HEK293T (cell line): ENCODE measurements around the gene EML4.

Source experiments
- CTCF ChIA-PET: fragments of 350-600 bp; formaldehyde crosslinking; extraction: SDS; loops from one replicate; lab custom pipeline; 2021; ENCODE audit warnings: antibody characterized with exemption, inconsistent platforms; lab: Yijun Ruan, JAX
- POLR2A ChIA-PET: fragments of 350-600 bp; formaldehyde crosslinking; extraction: SDS; loops from one replicate; lab custom pipeline; 2020; ENCODE audit warnings: antibody characterized with exemption, inconsistent platforms; lab: Yijun Ruan, JAX
- DNase-seq: peaks from one replicate; pipeline ENCODE4 v3.0.0; 2012; ENCODE audit warnings: mixed read lengths; ENCODE audit errors: extremely low spot score
- ARNT ChIP-seq: fragments of 450-650 bp; IDR thresholded peaks from 2 replicates; pipeline ENCODE4 v1.6.1; 2017; ENCODE audit warnings: mild to moderate bottlenecking
- BHLHE40 ChIP-seq: fragments of 450-650 bp; IDR thresholded peaks from 2 replicates; pipeline ENCODE4 v1.6.1; 2016; ENCODE audit warnings: mild to moderate bottlenecking, moderate library complexity, borderline replicate concordance
- CTBP1 ChIP-seq: fragments of 450-650 bp; IDR thresholded peaks from 2 replicates; pipeline ENCODE4 v1.6.1; 2016; ENCODE audit warnings: borderline replicate concordance
- ELF4 ChIP-seq: fragments of 450-650 bp; IDR thresholded peaks from 2 replicates; pipeline ENCODE4 v1.6.1; 2017; ENCODE audit warnings: antibody characterized with exemption
- FOXA1 ChIP-seq: fragments of 450-650 bp; IDR thresholded peaks from 2 replicates; pipeline ENCODE4 v1.6.1; 2016; ENCODE audit warnings: mild to moderate bottlenecking
- FOXK2 ChIP-seq: fragments of 450-650 bp; IDR thresholded peaks from 2 replicates; pipeline ENCODE4 v1.6.1; 2016; ENCODE audit warnings: mild to moderate bottlenecking
- FOXM1 ChIP-seq: fragments of 450-650 bp; IDR thresholded peaks from 2 replicates; pipeline ENCODE4 v1.6.1; 2017; ENCODE audit warnings: mild to moderate bottlenecking, borderline replicate concordance
- HDGF ChIP-seq: fragments of 450-650 bp; IDR thresholded peaks from 2 replicates; pipeline ENCODE4 v1.6.1; 2017; ENCODE audit warnings: antibody characterized with exemption, borderline replicate concordance
- L3MBTL2 ChIP-seq: fragments of 450-650 bp; conservative IDR thresholded peaks from 2 replicates; pipeline ENCODE4 v1.6.1; 2016; ENCODE audit warnings: mild to moderate bottlenecking
- LEF1 ChIP-seq: fragments of 450-650 bp; IDR thresholded peaks from 2 replicates; pipeline ENCODE4 v1.6.1; 2017; ENCODE audit warnings: mild to moderate bottlenecking, borderline replicate concordance
- NFRKB ChIP-seq: fragments of 450-650 bp; IDR thresholded peaks from 2 replicates; pipeline ENCODE4 v1.6.1; 2016; ENCODE audit warnings: mild to moderate bottlenecking, moderate library complexity
- PKNOX1 ChIP-seq: fragments of 450-650 bp; IDR thresholded peaks from 2 replicates; pipeline ENCODE4 v1.6.1; 2016
- SP1 ChIP-seq: fragments of 450-650 bp; IDR thresholded peaks from 2 replicates; pipeline ENCODE4 v1.6.1; 2017
- SUZ12 ChIP-seq: fragments of 450-650 bp; IDR thresholded peaks from 2 replicates; pipeline ENCODE4 v1.6.1; 2016; ENCODE audit warnings: mild to moderate bottlenecking
- TARDBP ChIP-seq: fragments of 450-650 bp; IDR thresholded peaks from 2 replicates; pipeline ENCODE4 v1.6.1; 2016
- ZNF384 ChIP-seq: fragments of 450-650 bp; IDR thresholded peaks from 2 replicates; pipeline ENCODE4 v1.6.1; 2016

Gene EML4

GRCh38 chr2:42317945-42318344, 148.8 kb downstream of the EML4 start:
- no peak for DNase-seq
- ChIA-PET POLR2A (no interaction called here), CTCF (no interaction called here)
- TF ChIP-seq PKNOX1 (no peak), SUZ12 (no peak)

GRCh38 chr2:42319265-42319664, 150.1 kb downstream of the EML4 start:
- ChIA-PET CTCF (no interaction called here), POLR2A (no interaction called here)
- TF ChIP-seq SUZ12 (no peak), L3MBTL2 (no peak), NFRKB (no peak)
- no peak for DNase-seq

GRCh38 chr2:42321452-42322064, 152.4 kb downstream of the EML4 start:
- ChIA-PET POLR2A (no interaction called here), CTCF (no interaction called here)
- TF ChIP-seq ZNF384 (no peak), SP1 (no peak), BHLHE40 (no peak), SUZ12 (no peak), NFRKB (no peak), L3MBTL2 (no peak), LEF1 (no peak), TARDBP (no peak), ELF4 (no peak), FOXM1 (no peak), HDGF (no peak), CTBP1 (no peak), FOXA1 (no peak)
- no peak for DNase-seq

GRCh38 chr2:42324244-42324643, 155.1 kb downstream of the EML4 start:
- POLR2A ChIA-PET = no interaction called here
- CTCF ChIA-PET = no interaction called here
- no peak for TF ChIP-seq TARDBP
- no peak for TF ChIP-seq L3MBTL2
- no peak for TF ChIP-seq PKNOX1
- TF ChIP-seq FOXK2 = no peak
- no peak for TF ChIP-seq BHLHE40
- no peak for TF ChIP-seq ELF4
- TF ChIP-seq SUZ12 = no peak
- TF ChIP-seq ZNF384 = no peak
- TF ChIP-seq HDGF = no peak
- TF ChIP-seq SP1 = no peak
- TF ChIP-seq CTBP1 = no peak
- TF ChIP-seq NFRKB = no peak
- no peak for TF ChIP-seq ARNT
- no peak for TF ChIP-seq LEF1
- no peak for DNase-seq

GRCh38 chr2:42324949-42325348, 155.8 kb downstream of the EML4 start:
- ChIA-PET CTCF (no interaction called here), POLR2A (no interaction called here)
- no peak for TF ChIP-seq HDGF
- TF ChIP-seq SUZ12 = no peak
- no peak for TF ChIP-seq L3MBTL2
- no peak for TF ChIP-seq LEF1
- TF ChIP-seq FOXK2 = no peak
- TF ChIP-seq FOXM1 = no peak
- TF ChIP-seq PKNOX1 = no peak
- TF ChIP-seq ELF4 = no peak
- DNase-seq = no peak

- POLR2A ChIA-PET = no interaction called here
- CTCF ChIA-PET = no interaction called here
- TF ChIP-seq SP1 (no peak), TARDBP (no peak), NFRKB (no peak), ELF4 (no peak), SUZ12 (no peak), LEF1 (no peak), ARNT (no peak), HDGF (no peak), FOXM1 (no peak), L3MBTL2 (no peak), FOXK2 (no peak), FOXA1 (no peak), BHLHE40 (no peak), ZNF384 (no peak), CTBP1 (no peak), PKNOX1 (no peak)
- no peak for DNase-seq
Measured at GRCh38 chr2:42325609-42326008, 156.5 kb downstream of the EML4 start.
